ENCODE measurements around the gene POLH. TPM values are rescaled to one million over a fixed set of nuclear protein-coding genes. Genes with fewer than 3 reads are reported as not detected.
A peak's percentile ranks its signal among the peaks of the same experiment; 100 is the strongest.

The POLH gene
- total and polyA plus RNA-seq, 10 of the 15 experiments (the other 5 are each of a cell fraction or from before 2014, with no cell fraction given), result 5.5 to 33.6 (median 18.6) TPM

DNA sequence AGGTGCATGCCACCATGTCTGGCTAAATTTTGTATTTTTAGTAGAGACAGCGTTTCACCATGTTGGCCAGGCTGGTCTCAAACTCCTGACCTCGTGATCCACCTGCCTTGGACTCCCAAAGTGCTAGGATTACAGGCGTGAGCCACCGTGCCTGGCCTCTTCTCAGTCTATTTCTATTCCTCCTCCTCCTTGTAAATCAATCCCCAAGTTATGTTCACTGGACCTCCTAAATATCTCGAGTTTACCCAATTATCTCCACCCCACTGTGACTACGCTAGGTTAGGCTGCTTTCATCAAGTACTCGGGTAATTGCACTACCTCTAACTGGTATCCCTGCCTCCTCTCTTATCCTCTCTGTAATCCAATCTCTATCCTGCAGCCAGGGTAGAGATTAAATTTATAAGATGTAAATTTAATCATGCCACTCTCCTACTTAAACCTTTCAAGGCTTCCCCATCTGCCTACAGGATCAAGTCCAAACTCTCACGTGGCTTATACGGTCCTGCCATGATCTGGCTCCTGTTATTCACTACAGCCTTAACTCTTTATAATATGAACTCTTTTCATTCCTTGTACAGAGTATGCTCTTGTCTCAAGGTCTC, 58.8 kb downstream of the POLH start (continued):
- TF ChIP-seq RELA (IDR thresholded peaks at IDR 0.05; ENCODE audit: borderline replicate concordance, partially characterized antibody) (no peak), CHD4 (IDR thresholded peaks at IDR 0.05) (no peak), FOXM1 (IDR thresholded peaks at IDR 0.05; ENCODE audit: low read depth, low read length) (no peak), STAT3 (IDR thresholded peaks at IDR 0.05; ENCODE audit: low read depth, low read length) (no peak)
- TF ChIP-seq, protein P1, sequence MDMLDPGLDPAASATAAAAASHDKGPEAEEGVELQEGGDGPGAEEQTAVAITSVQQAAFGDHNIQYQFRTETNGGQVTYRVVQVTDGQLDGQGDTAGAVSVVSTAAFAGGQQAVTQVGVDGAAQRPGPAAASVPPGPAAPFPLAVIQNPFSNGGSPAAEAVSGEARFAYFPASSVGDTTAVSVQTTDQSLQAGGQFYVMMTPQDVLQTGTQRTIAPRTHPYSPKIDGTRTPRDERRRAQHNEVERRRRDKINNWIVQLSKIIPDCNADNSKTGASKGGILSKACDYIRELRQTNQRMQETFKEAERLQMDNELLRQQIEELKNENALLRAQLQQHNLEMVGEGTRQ (IDR thresholded peaks at IDR 0.05; ENCODE audit: borderline replicate concordance, low read depth, low read length), result no peak

DNA sequence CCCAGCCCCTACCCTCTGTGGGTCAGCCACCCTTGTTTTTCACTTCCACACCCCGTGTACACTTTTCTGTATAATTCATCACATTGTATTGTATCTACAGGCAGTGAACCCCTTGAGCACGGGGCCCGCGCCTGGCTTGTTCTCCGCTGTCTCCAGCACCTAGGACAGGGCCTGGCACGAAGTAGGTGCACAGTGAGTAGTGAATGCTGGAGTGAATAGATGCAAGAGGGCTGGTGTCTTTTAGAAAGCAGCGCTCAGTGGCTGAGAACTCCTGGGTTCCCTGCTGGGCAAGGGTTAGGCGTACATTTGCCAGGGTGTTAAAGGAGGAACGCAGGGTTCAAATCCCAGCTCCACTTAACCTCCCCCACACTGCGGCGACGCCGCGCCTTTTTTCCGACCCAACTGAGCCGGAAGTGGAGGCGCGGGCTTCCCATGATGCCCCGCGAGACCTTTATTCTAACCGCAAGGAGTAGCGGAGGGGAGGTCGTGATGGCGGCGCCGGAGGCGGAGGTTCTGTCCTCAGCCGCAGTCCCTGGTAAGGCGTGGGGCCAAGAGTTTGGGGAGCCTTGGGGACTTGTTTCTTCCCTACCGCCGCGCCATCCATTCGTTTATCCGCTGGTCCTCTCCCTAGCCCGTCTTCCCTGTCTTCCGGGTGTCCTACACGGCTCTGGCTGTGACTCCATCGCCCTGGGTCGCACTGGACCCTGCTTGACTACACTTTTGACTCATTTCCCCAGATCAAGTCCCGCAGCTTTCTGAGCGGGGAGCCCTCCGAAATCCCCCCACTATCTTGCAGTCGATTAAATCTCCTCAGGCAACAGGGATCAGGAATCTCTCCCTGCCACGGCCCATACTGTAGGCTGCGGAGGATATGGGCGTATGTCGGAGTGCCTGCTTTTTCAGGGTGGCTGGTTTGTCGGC, 59.7 kb downstream of the POLH start, which contains the start of gene MAD2L1BP:
Gene MAD2L1BP, plus strand, starts transcription at position 454 of the 921 bp plus-strand sequence. Its CDS starts 36 bp downstream, at position 490.
- peaks cover 5 to 6% of the 10 kb centered on the region in 2 experiments; a peak in 3 of 4 replicates for H3K36me3 ChIP-seq (ENCODE audit: control insufficient read depth in 2 of 2, insufficient read depth in 2 of 2, low read length in 1 of 2)
- peaks cover 30% of the 10 kb centered on the region for H3K79me2 ChIP-seq (ENCODE audit: control insufficient read depth, insufficient read depth, low read length)
- ATAC-seq (peak; percentile 91), DNase-seq (ENCODE audit: low read depth, low spot score) (peak; percentile 33), FAIRE-seq (peak; percentile 73)
- in situ Hi-C loops (cut with MboI) (no loop called here), intact Hi-C loops (cut with micrococcal nuclease; ENCODE audit: unreplicated experiment) (no loop called here)
- CTCF ChIA-PET, result interaction anchor here (0.9 to 1.8 kb wide), 7 partner anchors 27 to 443 kb away, joined by 3 to 6 read pairs (median 4); no protein-coding TSS in a partner anchor
- peak within 1 kb of the TSS; percentile 75 for H3K4me2 ChIP-seq (ENCODE audit: control insufficient read depth, insufficient read depth)
- 2% methylated on average over 48 of the region's 48 CpGs for WGBS (ENCODE audit: insufficient coverage, insufficient replicate concordance, low lambda C conversion rate, missing lambda C conversion rate)
- peak within 1 kb of the TSS; percentile 93 for H3K9ac ChIP-seq (ENCODE audit: control insufficient read depth, insufficient read depth, low read length)
- POLR2A ChIA-PET, result interaction anchor here (0.5 to 2.1 kb wide), 6 partner anchors 9 to 462 kb away, joined by 3 to 8 read pairs (median 4); partner anchors contain the start of genes MRPS18A and RSPH9
- H3K4me3 ChIP-seq, result peak within 1 kb of the TSS; percentile 100
- no peaks in the 10 kb centered on the region for H3K27me3 ChIP-seq (replicated peaks in 1 of 2; ENCODE audit: control insufficient read depth in 2 of 2, insufficient read depth in 2 of 2, low read length in 1 of 2)
- H4K20me1 ChIP-seq (ENCODE audit: control insufficient read depth, insufficient read depth), result no peaks in the 10 kb centered on the region
- no TSS peak for BruUV-seq (replicated peaks)
- H3K4me1 ChIP-seq (ENCODE audit: control insufficient read depth, insufficient read depth, low read length), result peaks cover 9% of the 10 kb centered on the region
- RAD21 ChIA-PET (ENCODE audit: unreplicated experiment), result interaction anchor here (1.0 to 2.4 kb wide), 2 partner anchors 31 to 70 kb away, joined by 3 to 8 read pairs; no protein-coding TSS in a partner anchor
- H2AFZ ChIP-seq (ENCODE audit: control insufficient read depth, low read depth, low read length), result peak within 1 kb of the TSS; percentile 95
- no peaks in the 10 kb centered on the region for H3K9me3 ChIP-seq (replicated peaks; ENCODE audit: control insufficient read depth, insufficient read depth, low read length)
- SMC1A ChIA-PET (ENCODE audit: uncharacterized antibody, unreplicated experiment), result interaction anchor here (0.8 to 1.6 kb wide), 4 partner anchors 8 to 79 kb away, joined by 3 to 7 read pairs (median 3); no protein-coding TSS in a partner anchor
- peak within 1 kb of the TSS; percentile 87 for H3K27ac ChIP-seq (ENCODE audit: control insufficient read depth, insufficient read depth)
- TF ChIP-seq ZNF217 (IDR thresholded peaks at IDR 0.05), result 0 out of 2 replicates have a peak, but pooled peaks have one; percentile 66
- TF ChIP-seq SP1 (IDR thresholded peaks at IDR 0.05; ENCODE audit: low read depth, low read length), result no peak
- TF ChIP-seq, protein P2, sequence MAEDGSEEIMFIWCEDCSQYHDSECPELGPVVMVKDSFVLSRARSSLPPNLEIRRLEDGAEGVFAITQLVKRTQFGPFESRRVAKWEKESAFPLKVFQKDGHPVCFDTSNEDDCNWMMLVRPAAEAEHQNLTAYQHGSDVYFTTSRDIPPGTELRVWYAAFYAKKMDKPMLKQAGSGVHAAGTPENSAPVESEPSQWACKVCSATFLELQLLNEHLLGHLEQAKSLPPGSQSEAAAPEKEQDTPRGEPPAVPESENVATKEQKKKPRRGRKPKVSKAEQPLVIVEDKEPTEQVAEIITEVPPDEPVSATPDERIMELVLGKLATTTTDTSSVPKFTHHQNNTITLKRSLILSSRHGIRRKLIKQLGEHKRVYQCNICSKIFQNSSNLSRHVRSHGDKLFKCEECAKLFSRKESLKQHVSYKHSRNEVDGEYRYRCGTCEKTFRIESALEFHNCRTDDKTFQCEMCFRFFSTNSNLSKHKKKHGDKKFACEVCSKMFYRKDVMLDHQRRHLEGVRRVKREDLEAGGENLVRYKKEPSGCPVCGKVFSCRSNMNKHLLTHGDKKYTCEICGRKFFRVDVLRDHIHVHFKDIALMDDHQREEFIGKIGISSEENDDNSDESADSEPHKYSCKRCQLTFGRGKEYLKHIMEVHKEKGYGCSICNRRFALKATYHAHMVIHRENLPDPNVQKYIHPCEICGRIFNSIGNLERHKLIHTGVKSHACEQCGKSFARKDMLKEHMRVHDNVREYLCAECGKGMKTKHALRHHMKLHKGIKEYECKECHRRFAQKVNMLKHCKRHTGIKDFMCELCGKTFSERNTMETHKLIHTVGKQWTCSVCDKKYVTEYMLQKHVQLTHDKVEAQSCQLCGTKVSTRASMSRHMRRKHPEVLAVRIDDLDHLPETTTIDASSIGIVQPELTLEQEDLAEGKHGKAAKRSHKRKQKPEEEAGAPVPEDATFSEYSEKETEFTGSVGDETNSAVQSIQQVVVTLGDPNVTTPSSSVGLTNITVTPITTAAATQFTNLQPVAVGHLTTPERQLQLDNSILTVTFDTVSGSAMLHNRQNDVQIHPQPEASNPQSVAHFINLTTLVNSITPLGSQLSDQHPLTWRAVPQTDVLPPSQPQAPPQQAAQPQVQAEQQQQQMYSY (CRISPR knock-in tag; IDR thresholded peaks at IDR 0.05), result no peak
- TF ChIP-seq, protein P3, sequence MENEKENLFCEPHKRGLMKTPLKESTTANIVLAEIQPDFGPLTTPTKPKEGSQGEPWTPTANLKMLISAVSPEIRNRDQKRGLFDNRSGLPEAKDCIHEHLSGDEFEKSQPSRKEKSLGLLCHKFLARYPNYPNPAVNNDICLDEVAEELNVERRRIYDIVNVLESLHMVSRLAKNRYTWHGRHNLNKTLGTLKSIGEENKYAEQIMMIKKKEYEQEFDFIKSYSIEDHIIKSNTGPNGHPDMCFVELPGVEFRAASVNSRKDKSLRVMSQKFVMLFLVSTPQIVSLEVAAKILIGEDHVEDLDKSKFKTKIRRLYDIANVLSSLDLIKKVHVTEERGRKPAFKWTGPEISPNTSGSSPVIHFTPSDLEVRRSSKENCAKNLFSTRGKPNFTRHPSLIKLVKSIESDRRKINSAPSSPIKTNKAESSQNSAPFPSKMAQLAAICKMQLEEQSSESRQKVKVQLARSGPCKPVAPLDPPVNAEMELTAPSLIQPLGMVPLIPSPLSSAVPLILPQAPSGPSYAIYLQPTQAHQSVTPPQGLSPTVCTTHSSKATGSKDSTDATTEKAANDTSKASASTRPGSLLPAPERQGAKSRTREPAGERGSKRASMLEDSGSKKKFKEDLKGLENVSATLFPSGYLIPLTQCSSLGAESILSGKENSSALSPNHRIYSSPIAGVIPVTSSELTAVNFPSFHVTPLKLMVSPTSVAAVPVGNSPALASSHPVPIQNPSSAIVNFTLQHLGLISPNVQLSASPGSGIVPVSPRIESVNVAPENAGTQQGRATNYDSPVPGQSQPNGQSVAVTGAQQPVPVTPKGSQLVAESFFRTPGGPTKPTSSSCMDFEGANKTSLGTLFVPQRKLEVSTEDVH (IDR thresholded peaks at IDR 0.05; ENCODE audit: low read depth, partially characterized antibody), result no peak
